Activated naive CD8-positive, alpha-beta T cell treated with anti-CD3 and anti-CD28 coated beads, Interleukin-2, amount 50 U/mL, for 16 hours (primary cell): ENCODE measurements around the gene MDFI.

Experiments
- DNase-seq: peaks from one replicate; pipeline ENCODE4 v3.0.0-alpha.2; 2020; ENCODE audit warnings: low read depth, low spot score

MDFI gene

DNA sequence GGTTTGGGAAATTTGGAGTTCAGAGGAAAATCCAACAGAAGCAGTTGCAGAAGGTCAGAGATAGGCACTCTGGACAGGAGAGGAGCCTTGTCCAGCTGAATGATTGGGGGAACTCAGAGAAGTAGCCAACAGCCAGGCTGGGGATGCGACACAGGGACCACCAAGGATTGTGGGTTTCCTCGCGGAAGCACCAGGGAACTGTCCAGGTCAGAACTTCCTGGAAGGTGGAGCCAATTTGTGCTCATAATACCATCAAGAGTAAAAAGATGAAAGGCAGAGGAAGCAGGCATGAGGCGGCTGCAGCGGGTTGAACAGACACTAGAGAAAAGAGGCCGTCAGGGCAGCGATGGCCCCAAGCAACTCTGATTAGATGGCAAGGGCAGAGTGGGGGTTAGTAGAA is 33.7 kb downstream of the MDFI start:
- no peak for DNase-seq

DNA sequence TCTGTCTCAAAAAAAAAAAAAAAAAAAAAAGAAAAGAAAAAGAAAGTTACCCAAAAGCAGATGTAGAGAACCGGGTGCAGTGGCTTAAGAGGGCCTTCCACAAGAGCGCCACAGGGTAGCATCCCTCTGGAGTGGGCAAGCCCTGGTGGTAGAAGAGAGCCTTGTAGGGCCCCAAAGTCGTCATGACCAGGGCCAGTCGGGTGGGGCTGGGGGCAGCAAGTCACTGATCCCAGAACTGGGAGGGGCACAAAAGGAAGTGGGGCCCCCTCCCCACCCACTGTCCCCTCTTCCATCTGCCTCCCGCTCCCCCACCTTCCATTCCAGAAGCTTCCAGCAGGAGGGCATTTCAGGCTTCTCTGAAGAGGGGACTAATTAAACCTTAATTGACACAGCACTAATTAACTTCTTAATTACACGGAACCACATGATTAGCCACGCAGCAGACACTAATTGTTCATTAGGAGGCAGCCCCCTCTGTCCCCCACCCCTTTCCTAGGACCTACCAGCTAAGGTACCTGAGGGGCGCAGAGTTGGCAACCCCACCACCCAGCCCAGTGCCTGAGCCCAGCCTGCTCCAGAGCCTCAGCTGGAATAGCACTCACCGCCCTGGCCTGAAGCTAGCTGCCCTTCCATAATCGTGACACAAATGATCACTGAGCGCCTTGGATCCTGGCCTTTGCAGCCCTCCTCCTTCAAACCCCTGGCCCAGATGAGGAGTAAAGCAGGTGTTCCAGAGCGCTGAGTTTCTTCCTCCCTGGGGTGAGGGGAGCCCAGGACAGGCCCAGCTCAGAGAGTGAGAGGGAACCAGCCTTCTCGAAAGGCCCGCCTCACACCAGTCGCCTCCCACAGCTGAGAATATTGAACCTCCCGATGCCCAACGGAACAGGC is 34.8 kb downstream of the MDFI start:
- no peak for DNase-seq

DNA sequence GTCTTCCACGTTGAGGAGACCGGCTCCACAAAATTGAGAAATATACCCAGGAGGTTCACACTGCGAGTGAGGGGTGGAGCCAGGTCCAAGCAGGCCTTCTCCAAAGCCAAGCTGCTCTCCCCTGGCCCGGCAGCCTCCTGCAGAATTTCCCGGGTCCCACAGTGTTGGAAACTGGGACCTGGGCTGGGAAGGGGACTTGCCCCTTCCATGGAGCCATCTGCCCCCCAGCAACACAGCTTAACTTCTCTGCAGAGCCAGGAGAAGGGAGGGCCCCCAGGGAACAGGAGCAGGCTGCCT is 35.4 kb downstream of the MDFI start:
- no peak for DNase-seq

DNA sequence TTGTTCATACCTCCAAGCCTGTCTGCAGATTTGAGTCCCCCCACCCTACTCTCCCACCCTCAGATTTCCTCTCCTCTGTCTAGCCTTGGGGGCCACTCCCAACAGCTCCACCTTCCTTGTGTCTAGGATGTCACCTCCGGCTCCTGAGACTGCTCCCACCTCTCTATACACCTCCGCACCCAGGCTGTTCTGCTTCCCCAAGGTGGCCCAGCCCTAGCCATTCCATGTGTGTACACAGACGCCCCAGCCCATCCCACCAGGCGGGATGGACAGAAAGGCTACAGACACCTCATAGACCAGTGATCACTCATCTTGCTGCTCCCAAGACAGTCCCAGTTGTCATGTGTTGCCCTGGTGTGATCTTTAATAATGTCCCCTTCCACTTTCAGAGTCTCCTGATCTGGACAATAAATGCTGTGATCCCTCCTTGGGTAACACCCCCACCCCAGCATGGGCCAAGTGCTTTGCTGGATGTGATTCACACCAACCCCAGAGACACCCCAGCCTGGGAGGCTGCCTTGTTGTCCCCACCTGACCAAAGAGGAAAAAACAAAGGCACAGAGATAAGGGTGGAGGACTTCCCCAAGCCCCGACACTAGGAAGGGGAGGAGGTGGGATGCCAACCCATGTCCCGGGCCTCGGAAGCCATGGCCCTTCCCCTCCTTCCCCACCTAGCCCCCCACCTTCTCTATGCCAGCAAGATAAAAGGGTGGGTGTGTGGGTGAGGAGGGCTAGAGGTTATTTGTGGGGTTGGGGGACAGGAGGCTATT is 36.1 kb downstream of the MDFI start:
- no peak for DNase-seq

DNA sequence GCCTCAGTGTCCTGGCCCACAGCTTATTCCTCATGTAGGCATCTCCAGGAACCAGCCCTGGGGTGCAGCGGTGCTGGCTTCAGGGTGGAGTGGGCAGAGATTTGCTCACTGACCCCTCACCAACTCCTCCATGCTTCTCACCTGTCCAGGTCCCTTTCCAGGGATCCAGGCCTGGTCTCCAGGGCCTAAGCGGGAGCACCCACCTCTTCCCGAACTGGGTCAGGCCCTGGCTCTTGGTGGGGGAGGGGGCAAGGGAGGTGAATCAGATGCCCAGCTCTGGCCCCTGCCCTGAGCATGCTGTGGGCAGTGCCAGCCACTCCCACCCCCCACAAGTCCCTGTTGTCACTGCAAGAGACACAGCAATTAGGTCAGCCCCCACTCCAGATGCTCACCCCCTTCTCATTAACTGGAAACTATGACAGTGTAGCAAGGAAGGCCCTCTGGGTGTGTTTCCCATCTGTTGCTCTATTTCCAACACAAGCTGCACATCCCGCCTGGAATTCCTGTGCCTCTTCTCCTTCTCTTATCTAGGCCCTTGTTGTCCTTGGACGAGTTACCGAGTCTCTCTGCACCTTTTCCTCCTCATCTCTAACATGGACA is 37.0 kb downstream of the MDFI start:
- no peak for DNase-seq

DNA sequence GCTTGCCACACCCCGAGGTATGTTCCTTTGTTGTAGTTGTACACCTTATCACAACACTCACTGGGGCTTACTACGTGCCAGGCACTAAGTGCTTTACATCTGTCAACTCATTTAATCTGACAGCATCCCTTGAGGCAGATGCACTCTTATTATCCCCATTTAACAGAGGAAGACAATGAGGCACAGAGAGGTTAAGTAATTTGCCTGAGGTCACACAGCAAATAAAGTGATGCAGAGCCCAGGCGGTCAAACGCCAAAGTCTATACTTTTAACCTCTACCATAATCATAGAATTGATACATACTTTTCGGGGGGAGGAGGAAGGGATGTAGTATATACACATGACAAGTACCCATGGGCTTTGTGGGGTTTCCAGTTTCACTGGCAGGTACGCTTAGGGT is 37.7 kb downstream of the MDFI start:
- DNase-seq: no peak

DNA sequence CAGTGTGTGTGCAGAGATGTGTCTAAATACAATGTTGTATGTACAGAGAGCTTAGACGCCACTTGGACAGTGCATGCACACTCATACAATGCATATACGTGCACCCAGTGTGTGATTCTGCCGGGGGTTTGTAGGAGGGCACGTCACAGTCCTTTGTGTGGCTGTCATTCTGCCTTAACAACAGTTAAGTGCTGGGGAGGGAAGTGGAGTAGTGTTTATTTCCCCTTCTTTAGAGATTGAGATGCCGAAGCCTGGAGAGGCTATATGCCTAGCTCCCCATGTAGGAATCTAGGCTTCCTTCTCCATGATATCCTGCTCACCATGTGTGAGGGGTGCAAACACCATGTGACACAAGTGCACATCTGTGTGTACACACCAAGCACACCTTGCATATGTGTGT is 38.2 kb downstream of the MDFI start:
- DNase-seq: no peak

DNA sequence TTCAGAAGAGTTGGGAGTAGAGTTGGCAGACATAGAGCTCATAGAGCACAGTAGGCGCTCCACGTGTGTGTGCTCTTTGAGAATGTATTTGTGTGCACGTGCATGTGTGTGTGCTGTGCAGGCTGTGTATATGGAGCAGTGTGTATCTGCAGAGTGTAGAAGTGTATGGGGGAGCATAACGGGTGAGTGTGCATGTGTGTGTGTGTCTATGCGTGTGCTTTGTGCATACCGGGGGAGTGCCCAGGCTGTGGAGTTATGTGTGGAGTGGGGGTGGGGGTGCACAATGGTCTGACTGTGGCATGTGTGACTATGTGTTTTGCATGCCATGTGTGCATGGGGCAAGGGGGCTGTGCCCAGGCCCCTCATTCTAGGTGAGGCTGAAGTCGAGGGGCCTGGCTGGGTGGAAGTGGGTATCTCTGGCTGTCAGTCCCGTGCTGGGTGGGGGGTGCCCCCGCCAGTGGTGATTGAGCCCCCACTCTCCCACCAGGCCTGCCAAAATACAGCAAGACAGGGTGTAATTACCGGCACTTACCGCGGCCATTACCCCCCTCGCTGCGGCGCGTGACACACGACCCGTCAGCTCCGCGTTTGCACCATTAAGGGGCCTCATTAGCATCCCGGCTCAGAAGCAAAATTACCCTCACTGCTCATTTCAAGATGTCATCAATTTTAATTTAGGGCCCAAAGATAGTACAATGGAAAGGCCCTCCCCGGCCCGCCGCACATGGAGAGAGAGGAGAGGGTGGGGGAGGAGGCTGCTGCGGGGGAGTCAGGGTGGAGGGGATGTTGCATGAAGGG is 39.1 kb downstream of the MDFI start:
- no peak for DNase-seq

DNA sequence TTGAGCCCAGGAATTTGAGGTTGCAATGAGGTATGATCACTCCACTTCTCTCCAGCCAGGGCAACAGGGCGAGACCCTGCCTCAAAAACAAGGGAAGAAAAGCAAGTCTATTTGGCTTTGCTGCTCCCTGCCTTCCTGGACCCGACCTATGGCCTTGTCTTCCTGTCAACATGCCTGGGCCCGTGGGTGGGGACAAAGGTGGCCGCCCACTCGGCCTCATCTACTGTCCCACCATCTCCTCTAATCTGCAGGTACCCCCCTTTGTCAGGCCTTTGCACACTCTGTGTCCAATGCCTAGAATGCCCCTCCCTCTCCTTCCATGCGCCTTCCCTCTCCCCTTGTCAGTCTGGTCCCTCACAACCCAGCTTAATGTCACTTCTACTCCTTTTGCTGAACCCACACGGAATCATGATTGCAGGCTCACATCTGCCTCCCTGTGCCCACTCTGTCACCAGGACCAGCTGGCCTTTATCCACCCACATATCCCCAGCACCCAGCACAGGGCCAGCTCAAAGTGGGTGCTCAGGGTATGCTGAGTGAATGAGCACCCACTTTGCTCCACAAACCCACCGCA is 40.3 kb downstream of the MDFI start:
- no peak for DNase-seq

DNA sequence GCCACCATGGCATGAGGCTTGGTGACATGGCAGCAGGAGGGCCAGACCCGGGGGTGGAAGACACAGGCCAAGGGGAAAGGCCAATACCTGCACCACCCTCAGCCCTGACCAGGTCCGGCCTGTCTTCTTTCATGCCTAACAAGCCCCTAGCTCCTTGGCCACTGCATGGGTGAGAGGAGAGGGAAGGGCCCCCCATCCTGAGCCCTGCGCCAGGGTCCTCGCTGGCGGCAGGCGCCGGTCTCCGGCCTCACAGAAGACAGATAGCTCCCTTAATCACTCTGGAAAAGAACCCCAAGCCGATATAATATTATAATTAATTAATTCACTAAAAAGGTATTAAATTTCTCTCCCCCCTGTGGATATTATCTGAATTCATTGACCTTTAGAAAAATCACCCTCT is 41.4 kb downstream of the MDFI start:
- DNase-seq: no peak

DNA sequence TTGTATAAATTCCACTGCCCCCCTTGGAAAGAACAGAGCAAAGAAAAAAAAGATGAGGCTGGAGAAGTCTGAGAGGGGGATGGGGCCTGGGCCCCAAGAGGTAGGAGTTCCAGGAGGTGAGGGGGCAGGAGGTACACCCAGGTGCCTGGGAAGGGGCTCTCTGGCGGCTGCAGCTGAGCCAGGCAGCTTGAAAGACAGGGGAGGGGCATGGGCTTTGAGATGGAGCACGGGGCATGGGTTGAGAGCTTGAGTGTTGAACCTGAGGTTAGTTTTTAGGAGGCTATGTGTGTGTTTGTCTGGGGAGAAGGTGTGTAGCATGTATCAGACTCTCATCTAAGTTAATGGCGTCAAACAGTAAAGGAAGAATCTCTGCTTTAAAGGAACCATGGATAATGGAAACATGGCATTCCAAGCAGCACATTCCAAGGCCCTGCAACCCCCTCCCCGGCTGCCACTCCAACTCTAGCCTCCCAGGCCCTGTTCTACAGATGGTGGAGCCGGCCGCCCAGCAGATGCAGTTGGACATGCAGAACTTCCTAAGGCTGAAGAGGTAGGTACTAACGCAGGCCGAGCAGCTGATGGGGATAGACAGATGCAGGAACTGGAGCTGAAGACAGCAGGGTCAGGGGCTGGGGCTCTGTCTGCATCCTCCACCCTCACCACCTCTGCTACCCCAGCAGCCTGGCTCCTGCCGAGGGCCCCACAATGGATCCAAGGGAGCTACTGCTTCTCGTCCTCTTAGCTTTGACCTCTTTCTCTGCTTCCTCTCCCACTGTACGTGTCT is 42.1 kb downstream of the MDFI start:
- no peak for DNase-seq

DNA sequence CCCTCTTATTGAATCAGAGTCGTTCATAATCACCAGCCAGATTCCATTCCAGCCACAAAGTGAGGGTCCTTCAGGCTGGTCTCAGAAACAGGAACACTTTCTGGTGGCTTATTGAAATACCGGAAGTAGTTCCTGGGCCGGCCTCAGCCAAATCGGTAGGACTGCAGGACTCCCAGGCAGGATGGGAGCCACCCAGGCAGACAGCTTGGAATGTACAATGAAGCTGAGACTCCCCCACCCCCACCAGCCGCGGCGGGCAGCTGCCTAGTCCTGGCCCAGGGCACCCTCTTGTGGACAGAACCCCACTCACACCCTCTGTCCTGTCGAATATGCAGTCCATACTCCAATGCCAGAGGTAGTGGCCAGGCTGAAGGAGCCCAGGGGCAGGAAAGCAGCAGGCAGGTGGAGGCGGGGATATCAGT is 43.8 kb downstream of the MDFI start:
- DNase-seq: peak; percentile 49

DNA sequence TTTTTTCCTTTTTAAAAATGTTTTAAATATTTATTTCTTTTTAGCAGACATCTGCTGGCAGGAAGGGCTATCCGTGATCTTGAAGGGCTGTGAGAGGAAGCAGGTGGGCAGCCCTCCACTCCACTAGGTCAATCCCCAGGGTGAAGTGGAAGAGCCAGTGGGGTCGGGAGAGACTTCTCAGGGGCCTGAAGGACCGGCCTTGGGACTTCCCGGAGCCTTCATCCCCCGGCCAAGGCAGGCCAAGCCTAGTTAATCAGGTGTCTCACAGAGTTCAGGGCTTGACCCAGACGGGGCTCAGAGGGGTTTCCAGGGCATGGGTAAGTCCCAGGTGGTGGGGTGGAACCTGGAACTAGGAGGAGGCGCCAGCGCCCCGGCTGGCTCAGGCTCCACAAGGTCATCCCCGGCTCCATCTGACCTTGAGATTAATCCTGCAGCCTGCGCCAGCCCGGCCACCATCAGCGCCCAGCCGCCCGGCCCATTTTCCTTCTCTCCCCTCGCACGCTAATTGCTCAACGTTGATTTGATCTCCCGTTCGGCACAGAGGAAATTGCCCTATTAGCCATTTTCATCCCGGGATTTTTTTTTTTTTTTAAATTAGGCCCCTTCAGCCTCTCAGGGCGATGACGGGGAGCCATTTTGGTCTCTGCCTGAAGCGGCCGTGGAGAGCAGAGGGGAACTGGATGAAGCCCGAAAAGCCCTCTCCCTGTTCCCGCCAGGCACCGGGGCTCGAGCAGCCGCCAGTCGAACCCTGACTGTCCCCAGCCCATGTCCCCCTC is 44.4 kb downstream of the MDFI start:
- no peak for DNase-seq

DNA sequence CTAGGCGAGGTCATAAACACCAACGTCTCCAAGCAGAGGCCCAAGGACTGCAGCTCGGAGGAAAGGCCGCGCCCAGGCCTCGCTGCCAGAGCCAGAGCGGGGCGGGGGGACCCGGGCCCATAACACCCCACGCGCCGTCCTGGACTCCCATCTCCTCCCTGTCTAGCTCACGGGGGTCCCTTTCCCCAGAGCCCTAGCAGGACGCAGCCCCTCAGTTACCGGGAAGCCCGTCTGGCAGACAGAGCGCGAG is 44.9 kb downstream of the MDFI start:
- no peak for DNase-seq

DNA sequence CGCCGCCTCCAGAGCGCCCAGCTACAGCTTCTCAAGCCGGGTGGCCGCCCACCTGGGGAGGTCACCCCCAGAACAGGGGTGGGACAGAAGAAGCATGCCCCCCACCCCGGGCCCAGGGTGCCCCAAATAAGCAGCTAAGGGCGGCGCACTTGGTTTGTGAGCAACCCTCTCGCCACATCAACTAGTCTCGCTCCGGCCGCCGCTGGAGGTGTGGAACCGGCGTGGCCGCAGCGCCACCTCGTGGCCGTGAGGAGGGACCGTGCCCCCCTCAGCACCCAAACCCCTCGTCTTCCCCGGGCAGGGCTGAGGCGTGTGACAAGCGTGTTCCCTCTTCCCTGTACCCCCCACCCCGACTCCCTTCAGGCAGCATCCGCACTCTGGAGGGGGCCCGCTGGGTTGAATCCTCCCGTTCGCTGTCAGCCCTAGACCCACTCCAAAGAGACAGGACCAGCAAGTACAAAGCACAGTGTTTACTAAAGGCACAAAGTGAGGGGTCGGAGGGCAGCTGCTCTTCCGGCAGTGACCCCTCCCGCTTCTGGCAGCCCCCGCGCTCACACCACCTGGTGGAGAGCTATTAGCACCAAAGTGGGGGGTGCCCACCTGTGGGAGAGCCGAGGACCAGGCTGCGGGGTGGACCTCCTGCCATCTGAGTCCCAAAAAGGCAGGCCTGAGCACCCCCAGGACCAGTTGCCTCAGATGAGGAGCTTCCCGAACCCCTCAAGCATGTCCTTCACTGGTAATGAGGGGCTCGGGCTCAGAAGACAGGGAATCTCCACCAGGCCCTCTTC is 45.4 kb downstream of the MDFI start:
- DNase-seq: peak; percentile 63

DNA sequence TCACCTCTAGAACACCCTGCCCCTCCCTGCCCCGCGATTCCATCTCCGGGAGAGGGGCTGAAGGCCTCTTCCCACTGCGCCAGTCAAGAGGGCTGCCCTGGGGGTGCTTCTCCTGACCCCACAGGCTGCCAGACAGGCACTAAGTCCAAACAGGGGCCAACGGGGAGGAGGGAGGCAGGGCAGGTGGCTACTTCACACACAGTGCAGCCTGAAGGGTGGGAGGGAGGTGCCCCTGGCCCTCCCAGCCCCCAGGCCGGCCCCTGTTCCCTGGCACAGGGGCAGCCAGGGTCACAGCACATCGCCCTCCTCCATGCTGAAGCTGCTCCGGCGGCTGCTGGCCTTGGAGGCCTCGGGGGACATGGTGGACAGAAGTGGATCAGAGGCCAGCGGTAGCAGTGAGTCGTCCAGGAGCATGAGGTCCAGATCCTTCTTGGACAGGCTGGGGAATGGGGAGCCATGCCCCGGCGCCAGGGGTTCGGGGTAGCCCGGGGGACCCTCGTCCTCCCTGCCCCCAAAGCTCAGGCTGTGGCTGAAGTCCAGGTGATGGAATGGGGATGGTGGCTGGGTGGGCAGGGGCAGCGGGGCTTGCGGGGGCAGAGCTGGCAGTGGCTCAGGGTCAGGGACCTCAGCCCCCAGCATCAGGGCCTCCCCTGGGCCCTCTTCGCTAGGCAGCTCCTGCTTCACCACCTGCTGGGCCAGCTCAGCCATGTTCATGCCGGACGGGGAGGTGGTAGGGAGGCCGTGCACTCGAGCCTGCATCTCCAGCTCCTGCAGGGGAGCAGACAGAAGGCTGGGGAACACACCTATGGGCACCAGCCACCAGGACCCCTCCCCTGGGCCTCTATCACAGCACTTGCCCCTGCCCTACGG is 46.3 kb downstream of the MDFI start:
- DNase-seq: no peak

DNA sequence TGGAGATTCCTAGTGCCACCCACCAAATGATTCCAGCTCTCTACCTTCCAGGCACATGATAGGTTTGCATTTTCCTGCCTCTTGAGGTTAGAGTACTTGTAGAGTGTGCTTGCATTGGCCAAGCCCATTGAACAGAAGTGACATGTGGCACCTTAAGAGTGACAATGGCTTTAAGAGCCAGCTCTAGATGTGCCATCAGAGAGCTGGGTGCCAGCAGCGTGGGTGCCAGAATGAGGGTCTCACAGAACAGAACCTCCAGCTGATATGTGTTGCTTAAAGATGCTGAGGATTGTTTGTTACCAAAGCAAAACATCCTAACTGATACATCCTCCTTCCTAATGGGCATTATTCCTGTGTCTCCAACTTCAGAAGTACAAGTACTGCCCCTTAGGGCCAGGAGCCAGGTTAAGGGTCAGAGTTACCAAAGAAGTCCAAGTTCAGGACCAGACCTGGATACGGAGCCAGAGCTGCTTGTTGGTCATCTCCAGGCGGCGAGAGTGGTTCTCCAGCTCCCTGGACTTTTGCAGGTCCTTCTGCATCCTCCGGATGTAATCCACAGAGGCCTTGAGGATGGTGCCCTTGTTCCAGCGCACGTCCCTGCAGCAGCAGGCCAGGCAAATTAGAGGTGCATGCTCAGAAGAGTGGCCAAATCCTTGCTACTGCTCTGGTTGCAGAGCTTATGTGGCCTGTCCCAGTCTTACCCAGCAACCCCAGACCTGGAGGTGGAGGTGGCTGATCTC is 47.5 kb downstream of the MDFI start:
- no peak for DNase-seq
